ENCODE data around the gene BCAS3. TPM values are rescaled to one million over a fixed set of nuclear protein-coding genes. Genes with fewer than 3 reads are reported as not detected.

Gene BCAS3
- total RNA-seq, 2 experiments from 2014 or later = 20.1 to 31.8 TPM

- Mint-ChIP-seq H3K27ac (no peak overlapping the region), H3K9me3 (no peaks in the 10 kb centered on the region), H3K36me3 (ENCODE audit: low read depth) (no peaks in the 10 kb centered on the region), H3K27me3 (no peaks in the 10 kb centered on the region), H3K4me3 (no peak overlapping the region), H3K4me1 (ENCODE audit: low read depth) (no peaks in the 10 kb centered on the region)
- DNase-seq = no peak
- Histone ChIP-seq H3K9me3 (ENCODE audit: control insufficient read depth in 1 of 2, insufficient read depth in 1 of 2, low read length in 2 of 2) (no peaks in the 10 kb centered on the region), H3K36me3 (ENCODE audit: insufficient read depth, low read length) (no peaks in the 10 kb centered on the region), H3K27ac (ENCODE audit: low read depth in 1 of 2, low read length in 2 of 2) (no peak overlapping the region), H3K4me1 (ENCODE audit: insufficient read depth, low read length) (no peaks in the 10 kb centered on the region), H3K27me3 (ENCODE audit: control insufficient read depth in 1 of 2, insufficient read depth in 2 of 2, low read length in 2 of 2) (no peaks in the 10 kb centered on the region), H3K4me3 (ENCODE audit: low read length) (no peak overlapping the region)
- TF ChIP-seq, protein P1, sequence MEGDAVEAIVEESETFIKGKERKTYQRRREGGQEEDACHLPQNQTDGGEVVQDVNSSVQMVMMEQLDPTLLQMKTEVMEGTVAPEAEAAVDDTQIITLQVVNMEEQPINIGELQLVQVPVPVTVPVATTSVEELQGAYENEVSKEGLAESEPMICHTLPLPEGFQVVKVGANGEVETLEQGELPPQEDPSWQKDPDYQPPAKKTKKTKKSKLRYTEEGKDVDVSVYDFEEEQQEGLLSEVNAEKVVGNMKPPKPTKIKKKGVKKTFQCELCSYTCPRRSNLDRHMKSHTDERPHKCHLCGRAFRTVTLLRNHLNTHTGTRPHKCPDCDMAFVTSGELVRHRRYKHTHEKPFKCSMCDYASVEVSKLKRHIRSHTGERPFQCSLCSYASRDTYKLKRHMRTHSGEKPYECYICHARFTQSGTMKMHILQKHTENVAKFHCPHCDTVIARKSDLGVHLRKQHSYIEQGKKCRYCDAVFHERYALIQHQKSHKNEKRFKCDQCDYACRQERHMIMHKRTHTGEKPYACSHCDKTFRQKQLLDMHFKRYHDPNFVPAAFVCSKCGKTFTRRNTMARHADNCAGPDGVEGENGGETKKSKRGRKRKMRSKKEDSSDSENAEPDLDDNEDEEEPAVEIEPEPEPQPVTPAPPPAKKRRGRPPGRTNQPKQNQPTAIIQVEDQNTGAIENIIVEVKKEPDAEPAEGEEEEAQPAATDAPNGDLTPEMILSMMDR (IDR thresholded peaks at IDR 0.05) = no peak
- ChIA-PET CTCF (no interaction called here), POLR2A (no interaction called here)
- intact Hi-C loops (cut with DNase I, micrococcal nuclease) = no loop called here
- ATAC-seq (ENCODE audit: poor library complexity) = no peak
Observed at GRCh38 chr17:61212655-61213054, 535.0 kb downstream of the BCAS3 start.

- TF ChIP-seq, protein P1 (IDR thresholded peaks at IDR 0.05) = no peak
- no peaks in the 10 kb centered on the region for H3K27me3 ChIP-seq (ENCODE audit: control insufficient read depth in 1 of 2, insufficient read depth in 2 of 2, low read length in 2 of 2)
- CTCF ChIA-PET = no interaction called here
- Mint-ChIP-seq H3K4me3 (no peak overlapping the region), H3K9me3 (no peaks in the 10 kb centered on the region), H3K27me3 (no peaks in the 10 kb centered on the region), H3K27ac (no peak overlapping the region), H3K36me3 (ENCODE audit: low read depth) (no peaks in the 10 kb centered on the region), H3K4me1 (ENCODE audit: low read depth) (peaks cover 13% of the 10 kb centered on the region)
- H3K9me3 ChIP-seq (ENCODE audit: control insufficient read depth in 1 of 2, insufficient read depth in 1 of 2, low read length in 2 of 2) = no peaks in the 10 kb centered on the region
- DNase-seq (no peak), ATAC-seq (ENCODE audit: poor library complexity) (no peak)
- H3K36me3 ChIP-seq (ENCODE audit: insufficient read depth, low read length) = no peaks in the 10 kb centered on the region
- no peak overlapping the region for H3K4me3 ChIP-seq (ENCODE audit: low read length)
- H3K4me1 ChIP-seq (ENCODE audit: insufficient read depth, low read length) = no peaks in the 10 kb centered on the region
- no peak overlapping the region for H3K27ac ChIP-seq (ENCODE audit: low read depth in 1 of 2, low read length in 2 of 2)
- intact Hi-C loops (cut with DNase I, micrococcal nuclease) = no loop called here
- POLR2A ChIA-PET = interaction anchor here (0.7 kb wide), 1 partner anchor 15 kb away, joined by 3 read pairs; no protein-coding TSS in a partner anchor
Observed at GRCh38 chr17:61214753-61215152, 537.1 kb downstream of the BCAS3 start.

- Histone ChIP-seq H3K4me1 (ENCODE audit: insufficient read depth, low read length) (peaks cover 3% of the 10 kb centered on the region), H3K9me3 (ENCODE audit: control insufficient read depth in 1 of 2, insufficient read depth in 1 of 2, low read length in 2 of 2) (no peaks in the 10 kb centered on the region), H3K27ac (ENCODE audit: low read depth in 1 of 2, low read length in 2 of 2) (no peak overlapping the region), H3K4me3 (ENCODE audit: low read length) (no peak overlapping the region), H3K27me3 (ENCODE audit: control insufficient read depth in 1 of 2, insufficient read depth in 2 of 2, low read length in 2 of 2) (no peaks in the 10 kb centered on the region), H3K36me3 (ENCODE audit: insufficient read depth, low read length) (no peaks in the 10 kb centered on the region)
- Mint-ChIP-seq H3K27me3 (no peaks in the 10 kb centered on the region), H3K4me1 (ENCODE audit: low read depth) (peaks cover 21% of the 10 kb centered on the region), H3K27ac (no peak overlapping the region), H3K9me3 (no peaks in the 10 kb centered on the region), H3K4me3 (no peak overlapping the region), H3K36me3 (ENCODE audit: low read depth) (no peaks in the 10 kb centered on the region)
- TF ChIP-seq, protein P1 (IDR thresholded peaks at IDR 0.05) = no peak
- ChIA-PET CTCF (interaction anchor here (0.6 kb wide), 1 partner anchor 1780 kb away, joined by 3 read pairs; no protein-coding TSS in a partner anchor), POLR2A (no interaction called here)
- no peak for ATAC-seq (ENCODE audit: poor library complexity)
- no peak for DNase-seq
- intact Hi-C loops (cut with DNase I, micrococcal nuclease) = no loop called here
Observed at GRCh38 chr17:61216066-61216465, 538.4 kb downstream of the BCAS3 start.
